ENCODE data around the gene SUOX. TPM values are rescaled to one million over a fixed set of nuclear protein-coding genes. Genes with fewer than 3 reads are reported as not detected.

The SUOX gene
- polyA plus RNA-seq, 4 donors = 7.3 to 51.2 (median 13.6) TPM

GRCh38 chr12:56042843-56043242, 45.8 kb downstream of the SUOX start:
- peaks cover 0 to 20% (median 0%) of the 10 kb centered on the region in 3 donors for H3K4me1 ChIP-seq (ENCODE audit: control insufficient read depth in 3 of 3, insufficient read depth in 2 of 3, low read depth in 1 of 3, low read length in 2 of 3)

DNA sequence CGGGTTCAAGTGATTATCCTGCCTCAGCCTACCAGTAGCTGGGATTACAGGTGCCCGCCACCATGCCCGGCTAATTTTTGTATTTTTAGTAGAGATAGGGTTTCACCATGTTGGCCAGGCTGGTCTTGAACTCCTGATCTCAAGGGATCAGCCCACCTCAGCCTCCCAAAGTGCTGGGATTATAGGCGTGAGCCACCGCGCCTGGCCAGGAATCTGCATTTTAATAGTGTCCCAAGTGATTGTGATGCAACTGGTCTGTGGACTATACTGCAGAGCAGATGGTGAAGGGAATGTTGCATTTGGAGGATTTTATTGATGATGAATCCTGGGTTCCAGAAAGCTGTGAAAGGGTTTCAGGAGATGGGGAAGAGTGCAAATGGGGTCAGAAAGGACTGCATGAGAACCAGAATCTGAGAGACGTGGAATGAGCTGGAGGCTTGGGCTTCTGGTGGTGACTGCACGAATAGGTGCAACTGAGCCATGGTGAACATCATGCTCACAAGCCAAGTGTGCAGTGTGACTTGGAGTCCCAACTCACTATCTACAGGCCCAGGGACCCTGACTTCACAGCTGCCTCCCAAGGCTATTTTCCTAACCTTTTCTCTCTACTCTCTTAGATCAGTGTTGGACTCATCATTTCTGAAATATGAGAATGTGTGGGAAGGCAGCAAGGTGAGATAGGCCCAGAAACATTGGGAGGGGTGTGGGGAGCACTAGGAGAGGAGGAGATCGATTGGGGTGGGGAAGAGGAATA, 49.1 kb downstream of the SUOX start:
- WGBS, 3 donors = 82 to 85% (median 83%) methylated on average over 9 of the region's 9 CpGs
- no peak overlapping the region for H3K4me3 ChIP-seq (ENCODE audit: low read depth in 1 of 3, low read length in 3 of 3)
- DNase-seq = no peak
- H3K4me1 ChIP-seq (ENCODE audit: control insufficient read depth in 3 of 3, insufficient read depth in 2 of 3, low read depth in 1 of 3, low read length in 2 of 3) = peaks cover 0 to 17% (median 0%) of the 10 kb centered on the region in 3 donors
- no peaks in the 10 kb centered on the region for H3K27me3 ChIP-seq (ENCODE audit: control insufficient read depth in 3 of 3, insufficient read depth in 3 of 3, low read length in 3 of 3)
- FAIRE-seq = no peak
- peaks cover 0 to 24% (median 5%) of the 10 kb centered on the region in 3 donors for H3K36me3 ChIP-seq (ENCODE audit: control insufficient read depth in 3 of 3, insufficient read depth in 2 of 3, low read depth in 1 of 3, low read length in 3 of 3)
- no peak overlapping the region for H3K27ac ChIP-seq (ENCODE audit: low read depth in 1 of 3, low read length in 2 of 3)
- H3K9me3 ChIP-seq (ENCODE audit: control insufficient read depth in 2 of 2, insufficient read depth in 1 of 2, low read depth in 1 of 2, low read length in 1 of 2) = no peaks in the 10 kb centered on the region

More at GRCh38 chr12:56042843-56043242, 45.8 kb downstream of the SUOX start:
- DNase-seq (peak; percentile 65), FAIRE-seq (no peak)
- WGBS, 3 donors = 2 to 26% (median 9%) methylated on average over 9 of the region's 9 CpGs
- Histone ChIP-seq H3K36me3 (ENCODE audit: control insufficient read depth in 3 of 3, insufficient read depth in 2 of 3, low read depth in 1 of 3, low read length in 3 of 3) (peaks cover 0 to 24% (median 5%) of the 10 kb centered on the region in 3 donors), H3K4me3 (ENCODE audit: low read depth in 1 of 3, low read length in 3 of 3) (peak overlapping the region; percentile 70 to 81 (median 81)), H3K27ac (ENCODE audit: low read depth in 1 of 3, low read length in 2 of 3) (peak overlapping the region; percentile 75 to 98 (median 95)), H3K27me3 (ENCODE audit: control insufficient read depth in 3 of 3, insufficient read depth in 3 of 3, low read length in 3 of 3) (no peaks in the 10 kb centered on the region), H3K9me3 (ENCODE audit: control insufficient read depth in 2 of 2, insufficient read depth in 1 of 2, low read depth in 1 of 2, low read length in 1 of 2) (no peaks in the 10 kb centered on the region)

DNA sequence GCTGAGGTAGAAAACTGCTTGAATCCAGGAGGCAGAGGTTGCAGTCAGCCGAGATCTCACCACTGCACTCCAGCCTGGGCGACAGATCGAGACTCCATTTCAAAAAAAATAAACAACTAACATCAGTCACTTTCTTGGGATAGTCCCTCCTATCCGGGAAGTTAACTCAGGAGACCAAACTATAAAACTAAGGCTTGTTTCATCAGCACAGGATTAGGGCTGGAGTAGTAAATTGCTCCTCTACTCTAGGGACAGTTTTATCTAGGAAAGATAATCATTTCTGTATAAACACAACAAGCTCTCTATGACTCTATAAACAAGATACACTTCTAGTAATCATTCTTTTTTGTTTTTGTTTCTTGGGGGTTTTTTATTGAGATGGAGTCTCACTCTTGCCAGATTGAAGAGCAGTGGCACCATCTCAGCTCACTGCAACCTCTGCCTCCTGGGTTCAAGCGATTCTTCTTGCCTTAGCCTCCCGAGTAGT, 56.4 kb downstream of the SUOX start:
- WGBS, 3 donors = 77 to 85% (median 85%) methylated on average over 6 of the region's 6 CpGs
- Histone ChIP-seq H3K27me3 (ENCODE audit: control insufficient read depth in 3 of 3, insufficient read depth in 3 of 3, low read length in 3 of 3) (no peaks in the 10 kb centered on the region), H3K36me3 (ENCODE audit: control insufficient read depth in 3 of 3, insufficient read depth in 2 of 3, low read depth in 1 of 3, low read length in 3 of 3) (no peaks in the 10 kb centered on the region), H3K4me1 (ENCODE audit: control insufficient read depth in 3 of 3, insufficient read depth in 2 of 3, low read depth in 1 of 3, low read length in 2 of 3) (no peaks in the 10 kb centered on the region), H3K9me3 (ENCODE audit: control insufficient read depth in 2 of 2, insufficient read depth in 1 of 2, low read depth in 1 of 2, low read length in 1 of 2) (no peaks in the 10 kb centered on the region), H3K4me3 (ENCODE audit: low read depth in 1 of 3, low read length in 3 of 3) (no peak overlapping the region), H3K27ac (ENCODE audit: low read depth in 1 of 3, low read length in 2 of 3) (no peak overlapping the region)
- FAIRE-seq (no peak), DNase-seq (no peak)

Other genes starting within 250 kb of the SUOX start
- gene SARNP, start 179.6 kb upstream of the SUOX start, polyA plus RNA-seq = 10 to 100 TPM; 62.8 to 89.8 (median 75.3) TPM
- gene ORMDL2, start 179.2 kb upstream of the SUOX start, polyA plus RNA-seq = 10 to 100 TPM; 27.1 to 50.4 (median 33.3) TPM
- 10 to 100 TPM; 12.7 to 31.5 (median 19.2) TPM for gene DNAJC14, start 167.7 kb upstream of the SUOX start, polyA plus RNA-seq
- 1 to 10 TPM in 2 of 4 donors, under 1 TPM in 1, not detected in 1; 0.54 to 4.1 (median 1.3) TPM for gene MMP19, start 154.3 kb upstream of the SUOX start, polyA plus RNA-seq
- 10 to 100 TPM; 35.5 to 85.7 (median 61.4) TPM for gene PYM1, start 69.4 kb upstream of the SUOX start, polyA plus RNA-seq
- 100 to 1,000 TPM in 2 of 4 donors, 10 to 100 TPM in 2; 14.4 to 386 (median 180) TPM for gene DGKA, start 66.1 kb upstream of the SUOX start, polyA plus RNA-seq
- gene PMEL, start 31.2 kb upstream of the SUOX start, polyA plus RNA-seq = 1 to 10 TPM; 1.8 to 6.3 (median 2.7) TPM
- gene CDK2, start 30.4 kb upstream of the SUOX start, polyA plus RNA-seq = 10 to 100 TPM in 2 of 4 donors, 1 to 10 TPM in 2; 7.6 to 69.3 (median 15.3) TPM
- gene RAB5B, start 23.2 kb upstream of the SUOX start, polyA plus RNA-seq = 100 to 1,000 TPM in 1 of 4 donors, 10 to 100 TPM in 3; 45.8 to 119 (median 48.5) TPM
- 10 to 100 TPM in 1 of 4 donors, 1 to 10 TPM in 3; 1.1 to 16.1 (median 1.6) TPM for gene IKZF4, start 23.8 kb downstream of the SUOX start, polyA plus RNA-seq
- 1,000 to 10,000 TPM in 3 of 4 donors, 100 to 1,000 TPM in 1; 253 to 1,993 (median 1,176) TPM for gene RPS26, start 44.6 kb downstream of the SUOX start, polyA plus RNA-seq
- 100 to 1,000 TPM in 2 of 4 donors, 10 to 100 TPM in 2; 53.0 to 436 (median 106) TPM for gene ERBB3, start 82.9 kb downstream of the SUOX start, polyA plus RNA-seq
- gene PA2G4, start 107.3 kb downstream of the SUOX start, polyA plus RNA-seq = 100 to 1,000 TPM in 2 of 4 donors, 10 to 100 TPM in 2; 63.7 to 156 (median 93.2) TPM
- gene RPL41, start 119.4 kb downstream of the SUOX start, polyA plus RNA-seq = 1,000 to 10,000 TPM; 3,267 to 7,277 (median 5,942) TPM
- 1 to 10 TPM; 1.1 to 4.0 (median 2.1) TPM for gene ZC3H10, start 121.0 kb downstream of the SUOX start, polyA plus RNA-seq
- 10 to 100 TPM in 2 of 4 donors, 1 to 10 TPM in 2; 2.7 to 51.8 (median 23.7) TPM for gene ESYT1, start 131.0 kb downstream of the SUOX start, polyA plus RNA-seq
- gene MYL6B, start 155.3 kb downstream of the SUOX start, polyA plus RNA-seq = 10 to 100 TPM; 24.8 to 49.7 (median 29.9) TPM
- 1,000 to 10,000 TPM; 1,147 to 4,316 (median 2,966) TPM for gene MYL6, start 161.1 kb downstream of the SUOX start, polyA plus RNA-seq
- gene SMARCC2, start 192.2 kb downstream of the SUOX start, polyA plus RNA-seq = 10 to 100 TPM; 18.6 to 67.5 (median 25.7) TPM
- 10 to 100 TPM; 11.4 to 31.2 (median 18.3) TPM for gene RNF41, start 224.6 kb downstream of the SUOX start, polyA plus RNA-seq
- 10 to 100 TPM; 28.7 to 47.4 (median 34.5) TPM for gene NABP2, start 227.1 kb downstream of the SUOX start, polyA plus RNA-seq
- gene SLC39A5, start 232.8 kb downstream of the SUOX start, polyA plus RNA-seq = 100 to 1,000 TPM; 178 to 689 (median 367) TPM